AG04450 (cell line): Measurements from ENCODE around the gene NRIP1. TPM values are rescaled to one million over a fixed set of nuclear protein-coding genes. Genes with fewer than 3 reads are reported as not detected.

Source experiments
- CTCF ChIA-PET: fragments of 300-600, 350-600 bp; formaldehyde crosslinking; extraction: SDS; loops from one replicate; lab custom pipeline; 2022; ENCODE audit warnings: antibody characterized with exemption, inconsistent platforms; lab: Charles Lee
- POLR2A ChIA-PET: fragments of 350-600 bp; formaldehyde crosslinking; extraction: SDS; loops from one replicate; lab custom pipeline; 2021; ENCODE audit warnings: antibody characterized with exemption, inconsistent platforms; lab: Yijun Ruan, JAX
- DNase-seq: peaks from one replicate; pipeline ENCODE4 v3.0.0-alpha.2; 2011; ENCODE audit warnings: low read depth, low spot score
- H3K27ac ChIP-seq: one replicate; pipeline ENCODE4 v1.5.1; 2012; ENCODE audit warnings: low read depth, low read length, control low read depth
- H3K27me3 ChIP-seq: one replicate; pipeline ENCODE4 v1.6.0; 2012; ENCODE audit warnings: low read length; ENCODE audit not compliant: control insufficient read depth, insufficient read depth
- H3K4me3 ChIP-seq: 2 replicates; pipeline ENCODE4 v1.5.1; 2011; ENCODE audit warnings: mild to moderate bottlenecking, low read depth, low read length, control low read depth
- H3K9me3 ChIP-seq: 2 replicates; pipeline ENCODE4 v1.5.1; 2012; ENCODE audit warnings: low read length; ENCODE audit not compliant: control insufficient read depth, insufficient read depth
- CTCF ChIP-seq: IDR thresholded peaks from 2 replicates; pipeline ENCODE4 v1.5.1; 2011; ENCODE audit warnings: low read depth, low read length, control low read depth, inconsistent platforms
- polyA plus RNA-seq: library from polyadenylated mRNA; depleted of rRNA; stranded (reverse); fragments of >200 nt; gene quantifications from 2 replicates; pipeline ENCODE4 v1.2.3, GENCODE V29; 2011

NRIP1 gene
- polyA plus RNA-seq, 1 experiment, result 22.6 TPM

- no peak for DNase-seq
- CTCF ChIA-PET, result no interaction called here
- Histone ChIP-seq H3K4me3 (no peak overlapping the region), H3K9me3 (no peaks in the 10 kb centered on the region), H3K27me3 (no peaks in the 10 kb centered on the region), H3K27ac (no peak overlapping the region)
- POLR2A ChIA-PET, result no interaction called here
- TF ChIP-seq CTCF, result no peak
Observed at GRCh38 chr21:14926186-14926585, 138.6 kb downstream of the NRIP1 start.

- no peaks in the 10 kb centered on the region for H3K27me3 ChIP-seq
- DNase-seq, result no peak
- no peak for TF ChIP-seq CTCF
- ChIA-PET POLR2A (no interaction called here), CTCF (no interaction called here)
- no peak overlapping the region for H3K4me3 ChIP-seq
- H3K27ac ChIP-seq, result no peak overlapping the region
- no peaks in the 10 kb centered on the region for H3K9me3 ChIP-seq
Observed at GRCh38 chr21:14923468-14923867, 141.3 kb downstream of the NRIP1 start.

GRCh38 chr21:14922980-14923379 lies 141.8 kb downstream of the NRIP1 start:
- TF ChIP-seq CTCF, result no peak
- Histone ChIP-seq H3K4me3 (no peak overlapping the region), H3K27me3 (no peaks in the 10 kb centered on the region), H3K9me3 (no peaks in the 10 kb centered on the region), H3K27ac (no peak overlapping the region)
- ChIA-PET POLR2A (no interaction called here), CTCF (no interaction called here)
- DNase-seq, result no peak

- TF ChIP-seq CTCF, result no peak
- Histone ChIP-seq H3K27me3 (no peaks in the 10 kb centered on the region), H3K27ac (no peak overlapping the region), H3K9me3 (no peaks in the 10 kb centered on the region), H3K4me3 (no peak overlapping the region)
- CTCF ChIA-PET, result interaction anchor here (0.6 to 1.3 kb wide), 4 partner anchors 25 to 564 kb away, joined by 3 read pairs; no protein-coding TSS in a partner anchor
- DNase-seq, result no peak
- POLR2A ChIA-PET, result interaction anchor here (0.7 kb wide), 1 partner anchor 147 kb away, joined by 3 read pairs; no protein-coding TSS in a partner anchor
Observed at GRCh38 chr21:14918527-14918926, 146.3 kb downstream of the NRIP1 start.

GRCh38 chr21:14917762-14918161 lies 147.0 kb downstream of the NRIP1 start:
- no peak overlapping the region for H3K4me3 ChIP-seq
- ChIA-PET CTCF (interaction anchor here (1.0 to 1.3 kb wide), 3 partner anchors 26 to 565 kb away, joined by 3 read pairs; no protein-coding TSS in a partner anchor), POLR2A (interaction anchor here (0.7 kb wide), 1 partner anchor 147 kb away, joined by 3 read pairs; no protein-coding TSS in a partner anchor)
- no peak overlapping the region for H3K27ac ChIP-seq
- TF ChIP-seq CTCF, result no peak
- no peak for DNase-seq
- H3K27me3 ChIP-seq, result no peaks in the 10 kb centered on the region
- no peaks in the 10 kb centered on the region for H3K9me3 ChIP-seq
